Measurements from ENCODE around the gene GABRR1.

The GABRR1 gene

GRCh38 chr6:89162047-89162371 lies 55.1 kb downstream of the GABRR1 start:
- Histone ChIP-seq H2BK12ac (ENCODE audit: low read length) (no peak overlapping the region), H3K14ac (ENCODE audit: low read length) (no peak overlapping the region), H3K79me1 (ENCODE audit: low read depth, low read length) (no peaks in the 10 kb centered on the region), H3K27me3 (ENCODE audit: control insufficient read depth in 3 of 3, insufficient read depth in 3 of 3, low read depth in 1 of 3, low read length in 3 of 3) (no peaks in the 10 kb centered on the region), H4K91ac (ENCODE audit: low read depth, low read length, poor library complexity) (no peak overlapping the region), H3K4ac (ENCODE audit: low read length) (no peak overlapping the region), H3K23ac (ENCODE audit: low read depth, low read length, poor library complexity) (no peak overlapping the region), H3K36me3 (replicated peaks in 1 of 2; ENCODE audit: control insufficient read depth in 2 of 2, insufficient read depth in 2 of 2, low read length in 2 of 2) (peaks cover 0 to 37% of the 10 kb centered on the region in 2 donors), H3K4me3 (ENCODE audit: low read length in 2 of 2) (no peak overlapping the region), H2AK5ac (ENCODE audit: low read depth, low read length) (no peak overlapping the region), H3K27ac (replicated peaks; ENCODE audit: low read length) (no peak overlapping the region), H3K9ac (ENCODE audit: low read depth, low read length, poor library complexity) (no peak overlapping the region), H2BK5ac (ENCODE audit: low read length) (no peak overlapping the region), H4K8ac (ENCODE audit: low read depth, low read length) (no peak overlapping the region), H3K4me2 (ENCODE audit: insufficient read depth, low read length, poor library complexity, severe bottlenecking) (no peak overlapping the region), H2BK15ac (ENCODE audit: low read length) (no peak overlapping the region), H3K18ac (ENCODE audit: low read length) (no peak overlapping the region), H3K9me3 (replicated peaks in 1 of 2; ENCODE audit: control insufficient read depth in 2 of 2, insufficient read depth in 1 of 2, low read depth in 1 of 2, low read length in 2 of 2) (no peaks in the 10 kb centered on the region), H2BK120ac (ENCODE audit: low read depth, low read length) (no peak overlapping the region), H2AFZ (ENCODE audit: low read length) (no peak overlapping the region), H3K4me1 (ENCODE audit: control insufficient read depth in 2 of 2, insufficient read depth in 1 of 2, low read depth in 1 of 2, low read length in 2 of 2) (no peaks in the 10 kb centered on the region)
- DNase-seq (ENCODE audit: low spot score) = no peak
- WGBS, 2 donors (ENCODE audit: extremely low coverage in 2 of 2, insufficient read length in 2 of 2, insufficient replicate concordance in 1 of 2) = no CpG with 5 or more reads among the region's 4 CpGs

- Histone ChIP-seq H2BK5ac (ENCODE audit: low read length) (no peak overlapping the region), H3K27ac (replicated peaks; ENCODE audit: low read length) (no peak overlapping the region), H3K79me1 (ENCODE audit: low read depth, low read length) (no peaks in the 10 kb centered on the region), H4K8ac (ENCODE audit: low read depth, low read length) (no peak overlapping the region), H3K27me3 (ENCODE audit: control insufficient read depth in 3 of 3, insufficient read depth in 3 of 3, low read depth in 1 of 3, low read length in 3 of 3) (no peaks in the 10 kb centered on the region), H4K91ac (ENCODE audit: low read depth, low read length, poor library complexity) (no peak overlapping the region), H3K4ac (ENCODE audit: low read length) (no peak overlapping the region), H3K14ac (ENCODE audit: low read length) (no peak overlapping the region), H2AFZ (ENCODE audit: low read length) (no peak overlapping the region), H2BK120ac (ENCODE audit: low read depth, low read length) (no peak overlapping the region), H3K4me2 (ENCODE audit: insufficient read depth, low read length, poor library complexity, severe bottlenecking) (no peak overlapping the region), H3K4me1 (ENCODE audit: control insufficient read depth in 2 of 2, insufficient read depth in 1 of 2, low read depth in 1 of 2, low read length in 2 of 2) (no peaks in the 10 kb centered on the region), H3K4me3 (ENCODE audit: low read length in 2 of 2) (no peak overlapping the region), H2AK5ac (ENCODE audit: low read depth, low read length) (no peak overlapping the region), H3K18ac (ENCODE audit: low read length) (no peak overlapping the region), H3K36me3 (replicated peaks in 1 of 2; ENCODE audit: control insufficient read depth in 2 of 2, insufficient read depth in 2 of 2, low read length in 2 of 2) (peaks cover 0 to 37% of the 10 kb centered on the region in 2 donors), H3K9me3 (replicated peaks in 1 of 2; ENCODE audit: control insufficient read depth in 2 of 2, insufficient read depth in 1 of 2, low read depth in 1 of 2, low read length in 2 of 2) (no peaks in the 10 kb centered on the region), H2BK12ac (ENCODE audit: low read length) (no peak overlapping the region), H2BK15ac (ENCODE audit: low read length) (no peak overlapping the region), H3K23ac (ENCODE audit: low read depth, low read length, poor library complexity) (no peak overlapping the region), H3K9ac (ENCODE audit: low read depth, low read length, poor library complexity) (no peak overlapping the region)
- DNase-seq (ENCODE audit: low spot score) = no peak
- WGBS, 2 donors (ENCODE audit: extremely low coverage in 2 of 2, insufficient read length in 2 of 2, insufficient replicate concordance in 1 of 2) = no CpG with 5 or more reads among the region's 7 CpGs
These were observed 55.7 kb downstream of the GABRR1 start for GRCh38 chr6:89161326-89162046.

- WGBS, 2 donors (ENCODE audit: extremely low coverage in 2 of 2, insufficient read length in 2 of 2, insufficient replicate concordance in 1 of 2) = 100% methylated on average over 1 of the region's 4 CpGs; no CpG with 5 or more reads in 1 of the 2 donors
- H3K4ac ChIP-seq (ENCODE audit: low read length) = no peak overlapping the region
- peaks cover 0 to 37% of the 10 kb centered on the region in 2 donors for H3K36me3 ChIP-seq (replicated peaks in 1 of 2; ENCODE audit: control insufficient read depth in 2 of 2, insufficient read depth in 2 of 2, low read length in 2 of 2)
- H2AK5ac ChIP-seq (ENCODE audit: low read depth, low read length) = no peak overlapping the region
- H3K18ac ChIP-seq (ENCODE audit: low read length) = no peak overlapping the region
- no peak overlapping the region for H3K27ac ChIP-seq (replicated peaks; ENCODE audit: low read length)
- H2BK12ac ChIP-seq (ENCODE audit: low read length) = no peak overlapping the region
- no peak overlapping the region for H3K23ac ChIP-seq (ENCODE audit: low read depth, low read length, poor library complexity)
- no peak overlapping the region for H4K91ac ChIP-seq (ENCODE audit: low read depth, low read length, poor library complexity)
- H4K8ac ChIP-seq (ENCODE audit: low read depth, low read length) = no peak overlapping the region
- no peak overlapping the region for H3K4me2 ChIP-seq (ENCODE audit: insufficient read depth, low read length, poor library complexity, severe bottlenecking)
- H3K9me3 ChIP-seq (replicated peaks in 1 of 2; ENCODE audit: control insufficient read depth in 2 of 2, insufficient read depth in 1 of 2, low read depth in 1 of 2, low read length in 2 of 2) = no peaks in the 10 kb centered on the region
- H2BK15ac ChIP-seq (ENCODE audit: low read length) = no peak overlapping the region
- H2BK5ac ChIP-seq (ENCODE audit: low read length) = no peak overlapping the region
- no peak overlapping the region for H3K4me3 ChIP-seq (ENCODE audit: low read length in 2 of 2)
- H3K4me1 ChIP-seq (ENCODE audit: control insufficient read depth in 2 of 2, insufficient read depth in 1 of 2, low read depth in 1 of 2, low read length in 2 of 2) = no peaks in the 10 kb centered on the region
- no peak overlapping the region for H3K14ac ChIP-seq (ENCODE audit: low read length)
- no peak for DNase-seq (ENCODE audit: low spot score)
- no peak overlapping the region for H2AFZ ChIP-seq (ENCODE audit: low read length)
- H3K9ac ChIP-seq (ENCODE audit: low read depth, low read length, poor library complexity) = no peak overlapping the region
- H3K27me3 ChIP-seq (ENCODE audit: control insufficient read depth in 3 of 3, insufficient read depth in 3 of 3, low read depth in 1 of 3, low read length in 3 of 3) = no peaks in the 10 kb centered on the region
- no peaks in the 10 kb centered on the region for H3K79me1 ChIP-seq (ENCODE audit: low read depth, low read length)
- H2BK120ac ChIP-seq (ENCODE audit: low read depth, low read length) = no peak overlapping the region
These were observed 56.6 kb downstream of the GABRR1 start for GRCh38 chr6:89160331-89161092.

- no peak overlapping the region for H3K9ac ChIP-seq (ENCODE audit: low read depth, low read length, poor library complexity)
- DNase-seq (ENCODE audit: low spot score) = no peak
- H3K4me1 ChIP-seq (ENCODE audit: control insufficient read depth in 2 of 2, insufficient read depth in 1 of 2, low read depth in 1 of 2, low read length in 2 of 2) = no peaks in the 10 kb centered on the region
- H3K9me3 ChIP-seq (replicated peaks in 1 of 2; ENCODE audit: control insufficient read depth in 2 of 2, insufficient read depth in 1 of 2, low read depth in 1 of 2, low read length in 2 of 2) = no peaks in the 10 kb centered on the region
- H3K4ac ChIP-seq (ENCODE audit: low read length) = no peak overlapping the region
- no peak overlapping the region for H4K91ac ChIP-seq (ENCODE audit: low read depth, low read length, poor library complexity)
- no peaks in the 10 kb centered on the region for H3K27me3 ChIP-seq (ENCODE audit: control insufficient read depth in 3 of 3, insufficient read depth in 3 of 3, low read depth in 1 of 3, low read length in 3 of 3)
- H2AFZ ChIP-seq (ENCODE audit: low read length) = no peak overlapping the region
- no peak overlapping the region for H3K4me3 ChIP-seq (ENCODE audit: low read length in 2 of 2)
- H2BK5ac ChIP-seq (ENCODE audit: low read length) = no peak overlapping the region
- H3K14ac ChIP-seq (ENCODE audit: low read length) = no peak overlapping the region
- H3K79me1 ChIP-seq (ENCODE audit: low read depth, low read length) = no peaks in the 10 kb centered on the region
- no CpG with 5 or more reads among the region's 1 CpG for WGBS, 2 donors (ENCODE audit: extremely low coverage in 2 of 2, insufficient read length in 2 of 2, insufficient replicate concordance in 1 of 2)
- H2BK120ac ChIP-seq (ENCODE audit: low read depth, low read length) = no peak overlapping the region
- no peak overlapping the region for H3K18ac ChIP-seq (ENCODE audit: low read length)
- H3K36me3 ChIP-seq (replicated peaks in 1 of 2; ENCODE audit: control insufficient read depth in 2 of 2, insufficient read depth in 2 of 2, low read length in 2 of 2) = peaks cover 0 to 7% of the 10 kb centered on the region in 2 donors
- no peak overlapping the region for H4K8ac ChIP-seq (ENCODE audit: low read depth, low read length)
- H2BK15ac ChIP-seq (ENCODE audit: low read length) = no peak overlapping the region
- no peak overlapping the region for H2BK12ac ChIP-seq (ENCODE audit: low read length)
- no peak overlapping the region for H3K4me2 ChIP-seq (ENCODE audit: insufficient read depth, low read length, poor library complexity, severe bottlenecking)
- H3K27ac ChIP-seq (replicated peaks; ENCODE audit: low read length) = no peak overlapping the region
- no peak overlapping the region for H3K23ac ChIP-seq (ENCODE audit: low read depth, low read length, poor library complexity)
- no peak overlapping the region for H2AK5ac ChIP-seq (ENCODE audit: low read depth, low read length)
These were observed 63.0 kb downstream of the GABRR1 start for GRCh38 chr6:89154131-89154530.

All from neuronal stem cell (in vitro differentiated cells).